Stimulated activated CD4-positive, alpha-beta T cell treated with anti-CD3 and anti-CD28 coated beads, Interleukin-15, amount 100 ng/mL, for 24 hours (primary cell): ENCODE data around the gene HMCN1.
"Not testable (repeated sequence)": the region's sequence is repeated elsewhere in the genome, so short reads cannot be mapped to it uniquely, and the experiment has no call there.

Experiments
- DNase-seq: peaks from one replicate; pipeline ENCODE4 v3.0.0-alpha.2; 2020

HMCN1 gene

GRCh38 chr1:186099336-186100104 is 365.3 kb downstream of the HMCN1 start:
- DNase-seq: no peak

DNA sequence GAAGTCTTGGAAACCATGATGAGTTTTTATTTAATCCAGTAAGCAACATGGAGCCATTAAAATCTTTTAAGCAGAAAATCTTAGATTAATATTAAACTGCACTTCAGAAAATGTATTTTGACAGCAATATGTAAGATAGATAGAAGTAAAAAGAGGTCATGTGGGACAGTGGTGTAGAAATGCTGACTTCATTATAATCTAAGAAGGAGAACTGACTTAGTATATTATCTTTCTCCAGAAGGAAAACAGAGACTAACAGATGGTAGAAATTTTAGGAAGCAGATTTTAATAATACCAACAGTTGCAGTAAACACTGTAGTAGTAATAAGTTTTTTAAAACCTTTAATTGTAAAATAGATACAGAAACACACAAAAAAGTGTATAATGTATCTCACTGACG is 367.9 kb downstream of the HMCN1 start:
- no peak for DNase-seq

DNA sequence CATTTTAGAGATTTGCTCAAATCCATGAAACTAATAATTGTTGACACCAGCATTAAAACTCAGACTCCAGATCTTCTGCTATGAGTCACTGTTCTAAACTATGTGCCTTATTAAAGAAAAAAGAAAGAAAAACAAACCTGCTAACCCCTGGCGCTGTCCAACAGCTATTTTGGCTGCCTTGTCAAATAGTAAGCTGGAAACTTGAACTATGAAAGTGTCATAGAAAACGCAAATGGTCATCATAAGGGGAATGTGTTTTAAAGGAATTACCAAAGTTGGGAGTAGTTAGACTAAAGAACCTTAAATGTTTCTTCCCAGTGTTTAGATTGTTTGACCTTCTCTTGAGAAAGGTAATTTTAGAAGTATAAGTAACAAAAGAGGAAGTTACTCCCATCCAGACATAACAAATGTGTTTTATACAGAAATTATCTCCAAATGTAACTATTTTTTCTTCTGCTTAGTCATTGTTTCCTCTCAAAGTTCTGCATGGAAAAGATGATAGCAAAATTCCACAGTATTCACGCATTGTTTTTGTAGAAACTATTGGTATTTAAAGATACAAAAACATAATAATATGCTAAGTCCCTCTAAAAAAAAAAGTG is 368.5 kb downstream of the HMCN1 start:
- no peak for DNase-seq

DNA sequence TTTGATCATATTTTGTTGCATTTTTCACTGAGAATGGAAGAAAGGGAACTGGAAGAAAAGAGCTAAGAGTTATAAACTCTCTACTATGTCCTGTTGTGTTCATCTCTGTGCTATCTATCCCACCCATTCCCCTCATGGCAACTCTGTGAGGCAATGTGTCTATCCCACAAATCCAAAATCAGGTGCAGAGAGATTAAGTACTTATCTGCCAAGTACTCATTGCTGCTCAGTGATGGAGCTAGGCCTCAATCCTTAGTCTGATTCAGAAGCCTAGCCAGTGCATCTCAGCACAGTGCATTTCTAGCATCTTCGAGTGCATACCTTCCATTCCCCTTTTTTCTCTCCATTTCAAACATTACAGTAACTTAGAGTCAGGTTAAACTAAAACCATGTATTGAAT is 370.3 kb downstream of the HMCN1 start:
- DNase-seq: no peak

DNA sequence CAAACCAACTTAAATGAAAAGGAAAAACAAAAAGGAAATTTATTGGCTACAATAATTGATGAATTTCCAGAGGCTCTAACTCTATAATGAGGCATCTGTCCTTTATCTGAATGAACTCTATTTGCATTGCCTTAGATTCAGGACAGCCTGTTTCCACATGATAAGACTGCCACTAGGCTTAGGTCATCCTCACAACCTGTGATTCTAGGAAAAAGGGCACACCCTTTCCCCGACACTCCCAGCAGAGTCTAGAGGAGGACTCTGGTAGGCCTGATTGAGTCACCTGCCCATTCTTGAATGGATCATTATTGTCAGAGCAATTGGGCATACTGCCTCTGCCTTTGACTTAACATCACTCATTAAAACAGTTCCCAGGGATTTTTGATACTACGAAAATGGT is 378.1 kb downstream of the HMCN1 start:
- no peak for DNase-seq

GRCh38 chr1:186113461-186113860 is 379.3 kb downstream of the HMCN1 start:
- no peak for DNase-seq

DNA sequence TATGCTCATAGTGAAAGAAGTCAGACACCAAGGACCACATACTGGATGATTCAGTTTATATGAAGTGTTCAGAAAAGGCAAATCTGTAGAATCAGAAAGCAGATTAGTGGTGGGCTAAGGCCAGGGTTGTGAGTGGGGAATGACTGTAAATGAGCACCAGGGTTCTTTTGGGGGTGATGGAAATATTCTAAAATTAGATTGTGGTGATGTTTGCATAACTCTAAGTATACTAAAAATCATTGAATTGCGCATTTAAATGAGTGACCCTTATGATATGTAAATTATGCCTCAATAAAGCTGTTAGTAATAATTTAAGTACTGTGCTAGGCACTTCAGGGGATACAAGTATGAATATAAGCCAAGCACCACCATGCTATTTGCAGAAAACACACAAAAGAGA is 384.5 kb downstream of the HMCN1 start:
- DNase-seq: no peak

- DNase-seq: no peak
Measured at GRCh38 chr1:186122837-186123236, 388.6 kb downstream of the HMCN1 start.

DNA sequence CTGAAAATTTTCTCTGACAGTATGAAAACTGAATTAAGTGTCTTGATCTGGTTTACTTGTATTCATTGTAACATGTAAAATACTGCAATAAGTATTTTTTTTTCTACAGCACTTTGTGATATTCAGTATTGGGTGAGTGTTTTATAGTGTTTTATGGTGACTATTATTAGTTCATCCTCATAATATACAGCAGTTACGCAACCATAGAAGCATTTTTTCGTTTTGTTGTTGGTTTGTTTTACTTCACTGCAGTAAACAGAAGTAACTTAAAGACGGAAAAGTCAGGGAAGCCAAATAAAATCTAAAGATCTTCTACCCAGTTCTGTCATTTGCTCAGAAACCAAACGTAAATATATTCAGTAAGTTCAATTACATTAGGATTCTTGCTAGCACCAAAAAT is 390.8 kb downstream of the HMCN1 start:
- DNase-seq: no peak

DNA sequence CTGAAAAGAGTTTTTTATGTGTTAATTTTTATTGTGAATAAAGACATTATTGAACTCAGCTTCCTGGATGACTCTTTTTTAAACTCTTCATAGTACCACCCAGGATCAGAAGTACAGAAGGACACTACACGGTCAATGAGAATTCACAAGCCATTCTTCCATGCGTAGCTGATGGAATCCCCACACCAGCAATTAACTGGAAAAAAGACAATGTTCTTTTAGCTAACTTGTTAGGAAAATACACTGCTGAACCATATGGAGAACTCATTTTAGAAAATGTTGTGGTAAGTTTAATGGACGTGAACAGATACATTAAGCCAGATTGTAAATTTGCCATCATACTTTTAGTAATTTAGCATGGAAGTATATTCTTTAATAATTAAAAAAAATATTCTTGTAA is 391.3 kb downstream of the HMCN1 start:
- no peak for DNase-seq

DNA sequence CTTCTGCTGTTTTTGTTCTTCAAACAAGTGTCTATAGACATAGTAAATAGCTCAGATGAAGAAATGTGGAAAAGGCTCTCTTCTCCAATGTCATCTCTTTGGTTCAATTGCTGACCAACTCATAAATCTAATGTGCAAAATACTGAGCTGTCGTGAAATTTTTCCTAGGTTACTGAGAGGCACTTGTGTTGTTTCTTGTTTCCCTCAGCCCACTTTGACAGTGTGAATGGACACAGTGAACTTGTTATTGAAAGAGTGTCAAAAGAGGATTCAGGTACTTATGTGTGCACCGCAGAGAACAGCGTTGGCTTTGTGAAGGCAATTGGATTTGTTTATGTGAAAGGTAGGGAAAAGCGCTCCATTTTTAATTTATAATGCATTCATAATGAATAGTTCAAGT is 395.6 kb downstream of the HMCN1 start:
- DNase-seq: no peak

- DNase-seq: no peak
Measured at GRCh38 chr1:186139115-186139514, 404.9 kb downstream of the HMCN1 start.

GRCh38 chr1:186139701-186140100 is 405.5 kb downstream of the HMCN1 start:
- no peak for DNase-seq

DNA sequence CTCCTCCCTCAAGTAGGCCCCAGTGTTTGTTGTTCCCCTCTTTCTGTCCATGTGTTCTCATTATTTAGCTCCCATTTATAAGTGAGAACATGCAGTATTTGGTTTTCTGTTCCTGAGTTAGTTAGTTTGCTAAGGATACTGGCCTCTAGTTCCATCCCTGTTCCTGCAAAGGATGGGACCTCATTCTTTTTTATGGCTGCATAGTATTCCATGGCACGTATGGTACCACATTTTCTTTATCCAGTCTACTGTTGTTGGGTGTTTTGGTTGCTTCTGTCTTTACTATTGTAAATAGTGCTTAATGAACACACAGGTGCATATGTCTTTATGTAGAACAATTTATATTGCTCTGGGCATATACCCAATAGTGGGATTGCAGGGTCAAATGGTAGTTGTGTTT is 408.0 kb downstream of the HMCN1 start:
- no peak for DNase-seq

GRCh38 chr1:186142916-186143315 is 408.7 kb downstream of the HMCN1 start:
- DNase-seq: no peak

GRCh38 chr1:186143481-186143880 is 409.3 kb downstream of the HMCN1 start:
- no peak for DNase-seq

- no peak for DNase-seq
Measured at GRCh38 chr1:186144505-186144904, 410.3 kb downstream of the HMCN1 start.

GRCh38 chr1:186146974-186147373 is 412.8 kb downstream of the HMCN1 start:
- DNase-seq: no peak

DNA sequence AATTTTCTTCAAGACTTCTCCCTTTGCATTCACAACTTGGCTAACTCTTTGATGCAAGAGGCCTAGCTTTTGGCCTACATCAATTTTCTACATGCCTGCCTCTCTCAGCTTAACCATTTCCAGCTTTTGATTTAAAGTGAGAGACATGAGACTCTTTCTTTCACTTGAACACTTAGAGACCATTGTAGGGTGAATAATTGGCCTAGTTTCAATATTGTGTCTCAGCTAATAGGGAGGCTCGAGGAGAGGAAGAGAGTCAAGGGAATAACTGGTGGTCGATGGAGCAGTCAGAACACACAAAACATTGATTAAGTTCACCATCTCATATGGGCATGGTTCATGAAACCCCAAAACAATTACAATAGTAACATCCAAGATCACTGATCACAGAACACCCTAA is 415.4 kb downstream of the HMCN1 start:
- DNase-seq: no peak

DNA sequence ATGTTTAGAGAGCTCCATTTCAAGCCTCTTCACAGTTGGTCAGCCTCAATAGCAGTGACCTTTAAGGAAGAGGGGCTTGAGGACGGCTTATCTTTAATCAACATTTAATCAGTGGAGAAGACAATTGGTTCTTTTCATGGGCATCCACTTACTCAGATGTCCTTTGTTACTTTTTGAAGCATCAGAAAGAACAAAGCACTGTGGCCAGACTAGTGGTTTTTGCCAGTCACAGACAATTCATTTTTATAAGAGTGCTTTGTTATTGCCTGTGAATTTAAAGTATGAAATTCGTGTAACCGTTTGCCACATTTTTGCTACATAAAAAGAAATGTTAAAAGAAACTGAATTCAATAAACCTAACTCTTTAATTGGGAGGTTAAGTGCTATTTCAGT is 418.0 kb downstream of the HMCN1 start:
- no peak for DNase-seq

DNA sequence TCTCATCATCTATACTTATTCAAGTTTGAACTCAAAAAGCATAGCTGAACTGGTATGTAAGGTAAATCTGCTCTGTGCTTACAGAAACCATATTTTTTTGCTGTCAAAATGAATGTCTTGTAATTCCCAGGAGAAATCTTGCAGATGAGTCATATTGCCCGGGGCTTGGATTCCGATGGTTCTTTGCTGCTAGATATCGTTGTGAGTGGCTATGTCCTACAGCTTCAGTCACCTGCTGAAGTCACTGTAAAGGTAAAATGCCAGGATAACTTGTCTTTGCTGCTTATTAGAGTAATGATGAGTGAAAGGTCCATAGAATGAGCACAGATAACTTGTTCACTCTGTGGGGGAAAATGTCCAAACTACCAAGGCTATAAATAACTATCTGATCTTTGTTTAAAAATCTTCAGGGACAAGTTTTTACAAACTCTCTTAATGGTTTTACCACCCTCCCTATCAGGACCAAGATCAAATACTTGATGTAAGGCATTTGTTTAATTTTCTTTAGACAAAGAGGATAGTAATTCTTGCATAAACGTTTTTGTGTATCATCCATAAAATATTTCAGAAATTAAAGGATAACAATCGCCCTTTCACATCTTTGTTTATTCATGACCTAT is 418.5 kb downstream of the HMCN1 start:
- no peak for DNase-seq

- no peak for DNase-seq
Measured at GRCh38 chr1:186154651-186155050, 420.5 kb downstream of the HMCN1 start.

DNA sequence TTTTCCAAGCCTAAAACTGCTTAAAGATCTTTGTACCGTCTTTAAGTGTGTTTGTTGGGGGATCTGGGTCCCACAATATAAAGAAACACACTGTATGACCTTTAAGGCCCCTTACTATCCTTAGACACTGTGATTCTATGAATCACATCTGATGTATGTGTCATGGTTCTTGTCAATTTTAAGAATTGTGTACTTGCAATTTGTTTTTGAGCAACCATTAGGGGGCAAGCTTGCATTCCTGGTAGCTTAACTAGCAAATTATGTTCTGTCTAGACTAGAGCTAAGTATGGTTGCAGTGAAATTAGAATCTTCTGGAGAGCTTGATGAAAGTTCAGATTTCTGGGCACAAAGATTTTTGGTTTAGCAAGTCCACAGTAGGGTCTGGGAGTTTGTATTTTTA is 421.4 kb downstream of the HMCN1 start:
- no peak for DNase-seq

DNA sequence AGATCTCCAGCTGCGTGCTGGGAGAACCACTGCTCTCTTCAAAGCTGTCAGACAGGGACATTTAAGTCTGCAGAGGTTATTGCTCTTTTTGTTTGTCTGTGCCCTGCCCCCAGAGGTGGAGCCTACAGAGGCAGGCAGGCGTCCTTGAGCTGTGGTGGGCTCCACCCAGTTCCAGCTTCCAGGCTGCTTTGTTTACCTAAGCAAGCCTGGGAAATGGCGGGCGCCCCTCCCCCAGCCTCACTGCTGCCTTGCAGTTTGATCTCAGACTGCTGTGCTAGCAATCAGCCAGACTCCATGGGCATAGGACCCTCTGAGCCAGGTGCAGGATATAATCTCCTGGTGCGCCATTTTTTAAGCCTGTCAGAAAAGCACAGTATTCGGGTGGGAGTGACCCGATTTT is 428.7 kb downstream of the HMCN1 start:
- DNase-seq: not testable (repeated sequence)

GRCh38 chr1:186164773-186165172 is 430.6 kb downstream of the HMCN1 start:
- DNase-seq: no peak
